Measurements from ENCODE around the gene CSNK2A1. TPM values are rescaled to one million over a fixed set of nuclear protein-coding genes. Genes with fewer than 3 reads are reported as not detected.

Gene CSNK2A1
- total RNA-seq, 2 donors from 2014 or later = 154 to 202 TPM

Other genes with a start within 250 kb of the CSNK2A1 start
- 10 to 100 TPM; 15.4 to 17.0 TPM for gene ZCCHC3, start 246.2 kb downstream of the CSNK2A1 start, total RNA-seq
- gene SOX12, start 218.2 kb downstream of the CSNK2A1 start, total RNA-seq = 10 to 100 TPM in 1 of 2 donors, 1 to 10 TPM in 1; 4.9 to 11.8 TPM
- 1 to 10 TPM; 4.2 to 8.5 TPM for gene NRSN2, start 196.7 kb downstream of the CSNK2A1 start, total RNA-seq
- gene TRIB3, start 163.0 kb downstream of the CSNK2A1 start, total RNA-seq = 10 to 100 TPM; 31.3 to 39.4 TPM
- gene RBCK1, start 135.5 kb downstream of the CSNK2A1 start, total RNA-seq = 100 to 1,000 TPM; 113 to 150 TPM
- gene TBC1D20, start 81.3 kb downstream of the CSNK2A1 start, total RNA-seq = 10 to 100 TPM; 20.2 to 23.9 TPM
- gene TCF15, start 66.5 kb upstream of the CSNK2A1 start, total RNA-seq = under 1 TPM in 1 of 2 donors, not detected in 1; 0.41 TPM
- gene SRXN1, start 109.4 kb upstream of the CSNK2A1 start, total RNA-seq = 10 to 100 TPM in 1 of 2 donors, 1 to 10 TPM in 1; 8.7 to 12.7 TPM
- gene SCRT2, start 132.0 kb upstream of the CSNK2A1 start, total RNA-seq = not detected
- not detected for gene SLC52A3, start 224.7 kb upstream of the CSNK2A1 start, total RNA-seq